Esophagus squamous epithelium (tissue), 5 donors: ENCODE results near the gene ZNF184. TPM values are rescaled to one million over a fixed set of nuclear protein-coding genes. Genes with fewer than 3 reads are reported as not detected.
A peak's percentile ranks its signal among the peaks of the same experiment; 100 is the strongest.

Experiments used
- DNase-seq: peaks from one replicate; lab custom pipeline; 2025; lab: John Stamatoyannopoulos, UW
- H3K27ac ChIP-seq, 4 donors: fragments of 200-600 bp; sonication (generic); one replicate each; pipeline ENCODE4 v1.5.1; 2016 to 2019; ENCODE audit warnings: mild to moderate bottlenecking in 1 of 4
- H3K27me3 ChIP-seq, 4 donors: fragments of 200-600 bp; sonication (generic); 1 replicate in 3 of 4; 2 replicates in 1 of 4; pipeline versions ENCODE4 v1.5.1 to v1.6.0; 2017 to 2021; ENCODE audit warnings: antibody characterized with exemption in 1 of 4
- H3K36me3 ChIP-seq, 3 donors: fragments of 200-600 bp; sonication (generic); one replicate each; pipeline ENCODE4 v1.5.1; 2016 to 2019
- H3K4me1 ChIP-seq, 3 donors: fragments of 200-600 bp; sonication (generic); one replicate each; pipeline ENCODE4 v1.5.1; 2017 to 2019
- H3K4me3 ChIP-seq, 4 donors: fragments of 200-600 bp; sonication (generic); 1 replicate in 3 of 4; 2 replicates in 1 of 4; pipeline ENCODE4 v1.5.1; 2016 to 2019; ENCODE audit warnings: mild to moderate bottlenecking in 2 of 4, moderate library complexity in 1 of 4
- H3K9me3 ChIP-seq, 3 donors: fragments of 200-600 bp; sonication (generic); one replicate each; pipeline ENCODE4 v1.5.1; 2016 to 2019
- POLR2A ChIP-seq, 4 donors: fragments of 450-650 bp; IDR thresholded peaks; one replicate each; pipeline ENCODE4 v1.6.1; 2017; ENCODE audit warnings: antibody characterized with exemption in 4 of 4, mild to moderate bottlenecking in 4 of 4, moderate library complexity in 3 of 4
- WGBS, 2 donors: methylation state at CpG; one replicate each; pipeline ENCODE4 v1.1.5; 2018; 5-methylcytosine and 5-hydroxymethylcytosine counted together
- intact Hi-C: fragments of 100-400 bp; cut with DNase I; formaldehyde crosslinking; loops from one replicate; pipeline ENCODE4 v1.15.0; 2022
- total RNA-seq, 4 donors: library from RNA; depleted of rRNA; stranded (reverse); fragments of >200 nt; gene quantifications; one replicate each; pipeline ENCODE4 v1.1.0, GENCODE V29; 2016
- TF ChIP-seq, protein P1 (sequence below), 6 experiments: fragments of 450-650 bp in 4 of 6; fragments of 200-600 bp in 2 of 6; sonication (generic) in 2 of 6; IDR thresholded peaks; one replicate each; pipeline ENCODE4 v1.5.1; 2016 to 2019; ENCODE audit warnings: antibody characterized with exemption in 6 of 6, mild to moderate bottlenecking in 4 of 6, moderate library complexity in 4 of 6
- donor health status: DM: yes; HTN: yes; CAD: no.

ZNF184 gene
- total RNA-seq, 4 donors from 2014 or later: 3.9 to 4.9 (median 4.3) TPM

DNA sequence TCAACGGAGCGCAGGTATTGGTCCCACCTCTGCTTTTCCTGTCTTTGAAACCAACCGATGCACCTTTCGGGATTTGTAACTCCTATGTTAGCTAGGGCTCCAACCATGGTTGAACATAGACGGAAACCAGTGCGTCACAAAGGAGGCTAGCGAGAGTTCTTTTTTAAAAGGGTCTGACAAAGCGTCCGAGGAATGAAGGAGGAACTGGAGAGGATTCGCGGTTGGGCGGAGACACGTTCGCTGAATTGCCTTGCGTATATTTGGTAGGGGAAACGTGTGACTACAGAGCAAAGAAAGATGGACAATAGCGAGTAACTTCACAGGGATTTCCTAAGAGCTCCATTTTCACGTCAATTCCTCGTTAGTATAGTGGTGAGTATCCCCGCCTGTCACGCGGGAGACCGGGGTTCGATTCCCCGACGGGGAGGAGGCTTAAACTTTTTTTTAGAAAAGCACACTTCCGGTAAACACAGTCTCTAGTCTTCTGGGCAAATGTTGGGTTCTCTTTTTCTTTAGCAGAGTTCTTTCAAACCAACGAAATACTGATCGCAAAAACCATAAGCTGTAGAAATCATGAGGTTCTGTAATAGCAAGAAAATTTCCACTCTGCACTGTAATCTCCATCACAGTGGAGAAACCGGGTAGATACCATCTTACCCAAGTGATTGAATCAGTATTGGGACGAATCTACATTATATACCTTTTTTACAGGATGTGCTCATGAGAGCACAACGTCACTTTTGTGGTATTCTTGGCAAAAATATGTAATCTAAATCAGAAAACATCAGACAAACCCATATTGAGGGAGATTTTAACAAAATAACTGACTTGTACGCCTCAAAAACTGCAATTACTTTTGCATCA, 6.6 kb upstream of the ZNF184 start:
- TF ChIP-seq, protein P1, sequence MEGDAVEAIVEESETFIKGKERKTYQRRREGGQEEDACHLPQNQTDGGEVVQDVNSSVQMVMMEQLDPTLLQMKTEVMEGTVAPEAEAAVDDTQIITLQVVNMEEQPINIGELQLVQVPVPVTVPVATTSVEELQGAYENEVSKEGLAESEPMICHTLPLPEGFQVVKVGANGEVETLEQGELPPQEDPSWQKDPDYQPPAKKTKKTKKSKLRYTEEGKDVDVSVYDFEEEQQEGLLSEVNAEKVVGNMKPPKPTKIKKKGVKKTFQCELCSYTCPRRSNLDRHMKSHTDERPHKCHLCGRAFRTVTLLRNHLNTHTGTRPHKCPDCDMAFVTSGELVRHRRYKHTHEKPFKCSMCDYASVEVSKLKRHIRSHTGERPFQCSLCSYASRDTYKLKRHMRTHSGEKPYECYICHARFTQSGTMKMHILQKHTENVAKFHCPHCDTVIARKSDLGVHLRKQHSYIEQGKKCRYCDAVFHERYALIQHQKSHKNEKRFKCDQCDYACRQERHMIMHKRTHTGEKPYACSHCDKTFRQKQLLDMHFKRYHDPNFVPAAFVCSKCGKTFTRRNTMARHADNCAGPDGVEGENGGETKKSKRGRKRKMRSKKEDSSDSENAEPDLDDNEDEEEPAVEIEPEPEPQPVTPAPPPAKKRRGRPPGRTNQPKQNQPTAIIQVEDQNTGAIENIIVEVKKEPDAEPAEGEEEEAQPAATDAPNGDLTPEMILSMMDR (IDR thresholded peaks at IDR 0.05): peak in 1 of 6 experiments; percentile 11
- TF ChIP-seq POLR2A (IDR thresholded peaks at IDR 0.05): peak in 1 of 4 donors; percentile 16
- peak overlapping the region; percentile 90 to 96 (median 95) for H3K27ac ChIP-seq
- WGBS, 2 donors: 2 to 3% methylated on average over 32 to 33 of the region's 33 CpGs
- H3K27me3 ChIP-seq: no peaks in the 10 kb centered on the region
- DNase-seq: no peak
- H3K4me3 ChIP-seq: peak overlapping the region; percentile 56 to 73 (median 69)
- intact Hi-C loops: loop anchor here (10.0 kb wide), 1 partner anchor 295 kb away; no protein-coding TSS in a partner anchor
- H3K4me1 ChIP-seq: peaks cover 0 to 17% (median 15%) of the 10 kb centered on the region in 3 donors
- H3K36me3 ChIP-seq: no peaks in the 10 kb centered on the region
- H3K9me3 ChIP-seq: no peaks in the 10 kb centered on the region

DNA sequence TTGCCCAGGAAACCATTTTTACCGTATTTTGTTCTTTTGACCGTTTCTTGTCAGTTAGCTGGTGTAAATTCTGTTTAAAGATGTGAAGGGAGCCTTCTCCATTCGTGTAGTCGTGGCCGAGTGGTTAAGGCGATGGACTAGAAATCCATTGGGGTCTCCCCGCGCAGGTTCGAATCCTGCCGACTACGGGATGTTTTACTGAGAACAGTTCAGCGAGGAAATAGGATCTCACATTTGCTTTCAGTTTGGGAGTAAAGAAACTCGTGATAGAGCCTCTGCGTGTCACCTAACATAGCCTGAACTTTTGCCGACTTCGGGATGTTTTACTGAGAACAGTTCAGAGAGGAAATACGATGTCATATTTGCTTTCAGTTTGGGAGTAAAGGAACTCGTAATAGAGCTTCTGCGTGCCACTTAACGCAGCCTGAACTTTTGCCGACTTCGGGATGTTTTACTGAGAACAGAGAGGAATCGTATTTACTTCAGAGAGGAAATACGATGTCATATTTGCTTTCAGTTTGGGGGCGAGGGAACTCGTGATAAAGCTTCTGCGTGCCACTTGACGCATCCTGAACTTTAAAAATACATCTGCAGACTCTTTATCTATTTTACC, 5.9 kb upstream of the ZNF184 start:
- Histone ChIP-seq H3K9me3 (no peaks in the 10 kb centered on the region), H3K4me1 (peaks cover 0 to 20% (median 15%) of the 10 kb centered on the region in 3 donors), H3K4me3 (peak overlapping the region; percentile 56 to 73 (median 69)), H3K36me3 (no peaks in the 10 kb centered on the region), H3K27me3 (no peaks in the 10 kb centered on the region), H3K27ac (peak overlapping the region; percentile 90 to 96 (median 95))
- peak; percentile 35 for DNase-seq
- 0 to 1% methylated on average over 28 of the region's 28 CpGs for WGBS, 2 donors
- intact Hi-C loops: loop anchor here (10.0 kb wide), 1 partner anchor 294 kb away; no protein-coding TSS in a partner anchor
- TF ChIP-seq, protein P1 (IDR thresholded peaks at IDR 0.05): no peak
- TF ChIP-seq POLR2A (IDR thresholded peaks at IDR 0.05): no peak

DNA sequence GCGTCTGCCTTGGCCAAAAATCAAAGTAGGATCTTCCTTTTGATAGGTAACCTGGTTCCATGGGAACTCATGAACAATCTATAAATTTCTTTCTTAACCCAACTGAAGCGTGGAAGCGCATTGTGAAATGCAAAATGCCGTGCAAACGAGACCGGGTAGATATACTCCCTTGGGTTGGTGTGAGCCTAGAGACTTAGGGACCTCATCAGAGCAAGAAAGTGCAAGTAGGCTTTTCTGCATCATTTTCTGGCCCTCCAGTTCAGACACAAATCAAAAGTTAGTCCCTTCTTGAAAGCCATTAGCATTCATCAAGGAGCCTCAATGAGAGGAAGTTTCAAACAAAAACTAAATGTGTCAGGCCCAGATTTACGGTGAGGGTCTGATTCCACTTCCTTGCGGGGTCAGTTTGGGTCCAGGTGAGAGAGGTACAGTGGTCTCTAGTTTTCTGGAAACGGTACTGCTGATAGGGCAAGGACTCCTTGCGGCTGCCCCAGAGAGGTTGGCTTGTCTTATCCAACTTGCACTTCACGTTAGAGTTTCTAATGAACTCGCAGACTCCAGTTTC, 5.3 kb upstream of the ZNF184 start:
- DNase-seq: no peak
- intact Hi-C loops: loop anchor here (10.0 kb wide), 1 partner anchor 293 kb away; no protein-coding TSS in a partner anchor

DNA sequence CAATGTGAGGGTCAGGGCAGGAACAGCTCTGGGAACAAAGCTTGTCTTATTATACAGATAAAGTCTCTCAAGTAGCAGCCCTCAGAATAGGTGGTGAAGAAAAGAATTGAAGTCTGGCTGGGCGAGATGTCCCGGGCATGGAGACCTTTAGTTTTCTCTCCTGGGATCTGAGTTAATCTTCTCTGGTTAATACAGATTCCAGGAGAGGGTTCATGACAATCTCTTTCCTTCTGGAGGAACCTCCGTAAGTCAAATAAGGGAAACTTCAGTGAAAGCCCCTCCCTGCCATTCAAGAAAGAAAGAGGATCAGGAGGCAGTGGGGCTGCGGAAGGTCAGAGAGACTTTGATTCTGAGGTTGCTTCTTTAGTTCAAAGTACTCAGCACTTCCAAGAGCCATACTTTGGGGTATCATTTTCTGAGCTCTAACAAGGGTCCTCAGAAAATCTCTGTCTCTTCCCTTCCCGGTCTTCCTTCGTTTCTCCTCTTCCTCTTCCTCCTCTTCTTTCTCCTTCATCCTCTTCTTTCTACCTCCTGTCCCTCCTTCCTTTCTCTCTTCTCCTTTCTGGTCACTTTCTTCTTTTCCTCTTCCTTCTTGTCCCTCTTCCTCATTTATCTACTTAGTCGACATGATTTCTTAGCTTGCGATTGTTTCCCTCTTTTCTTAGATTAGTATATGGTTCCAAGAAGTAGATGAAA, 4.6 kb upstream of the ZNF184 start:
- intact Hi-C loops: loop anchor here (10.0 kb wide), 1 partner anchor 293 kb away; no protein-coding TSS in a partner anchor
- Histone ChIP-seq H3K9me3 (no peaks in the 10 kb centered on the region), H3K4me3 (peak overlapping the region in 3 of 4 donors; percentile 67 to 73 (median 71)), H3K27me3 (no peaks in the 10 kb centered on the region), H3K27ac (peak overlapping the region in 1 of 4 donors; percentile 96), H3K4me1 (peaks cover 0 to 26% (median 15%) of the 10 kb centered on the region in 3 donors), H3K36me3 (no peaks in the 10 kb centered on the region)
- 55 to 56% methylated on average over 8 of the region's 8 CpGs for WGBS, 2 donors
- DNase-seq: no peak
- TF ChIP-seq, protein P1 (IDR thresholded peaks at IDR 0.05): no peak
- TF ChIP-seq POLR2A (IDR thresholded peaks at IDR 0.05): no peak

More for the DNA sequence above, 5.3 kb upstream of the ZNF184 start:
- Histone ChIP-seq H3K27ac (peak overlapping the region; percentile 90 to 96 (median 95)), H3K9me3 (no peaks in the 10 kb centered on the region), H3K36me3 (no peaks in the 10 kb centered on the region), H3K27me3 (no peaks in the 10 kb centered on the region), H3K4me1 (peaks cover 0 to 25% (median 15%) of the 10 kb centered on the region in 3 donors), H3K4me3 (peak overlapping the region; percentile 56 to 73 (median 69))
- WGBS, 2 donors: 7 to 15% methylated on average over 11 to 12 of the region's 12 CpGs
- no peak for TF ChIP-seq POLR2A (IDR thresholded peaks at IDR 0.05)
- TF ChIP-seq, protein P1 (IDR thresholded peaks at IDR 0.05): no peak
